ENCODE measurements around the gene GNA15.

- no peak for TF ChIP-seq CTCF (IDR thresholded peaks at IDR 0.05; ENCODE audit: insufficient read depth, low read length, poor library complexity, severe bottlenecking)
- TF ChIP-seq EZH2phosphoT487 (conservative IDR thresholded peaks at IDR 0.05; ENCODE audit: low read length): no peak
Observed at GRCh38 chr19:3120611-3121276, 15.1 kb upstream of the GNA15 start.
